Thymus (tissue), 11 donors: ENCODE data around the gene SERPINA10. TPM values are rescaled to one million over a fixed set of nuclear protein-coding genes. Genes with fewer than 3 reads are reported as not detected.
"Not testable (repeated sequence)": the region's sequence is repeated elsewhere in the genome, so short reads cannot be mapped to it uniquely, and the experiment has no call there.

Experiments used
- DNase-seq, 9 donors: peaks; one replicate each; pipeline ENCODE4 v3.0.0-alpha.2; 2013; ENCODE audit warnings: low spot score in 9 of 9, low read depth in 6 of 9, missing footprints in 1 of 9
- H3K27ac ChIP-seq, 2 donors: one replicate each; pipeline ENCODE4 v1.5.1; 2013; ENCODE audit warnings: control low read depth in 1 of 2, low read depth in 1 of 2, low read length in 1 of 2, mild to moderate bottlenecking in 1 of 2, moderate library complexity in 1 of 2
- H3K27me3 ChIP-seq, 2 donors: one replicate each; pipeline ENCODE4 v1.5.1; 2013; ENCODE audit warnings: low read length in 1 of 2; ENCODE audit not compliant: control insufficient read depth in 2 of 2, insufficient read depth in 1 of 2
- H3K36me3 ChIP-seq, 2 donors: one replicate each; pipeline ENCODE4 v1.5.1; 2013; ENCODE audit warnings: low read length in 1 of 2, mild to moderate bottlenecking in 1 of 2, moderate library complexity in 1 of 2; ENCODE audit not compliant: control insufficient read depth in 2 of 2, insufficient read depth in 2 of 2
- H3K4me1 ChIP-seq, 2 donors: one replicate each; pipeline ENCODE4 v1.5.1; 2013; ENCODE audit warnings: low read length in 2 of 2; ENCODE audit not compliant: control insufficient read depth in 2 of 2, insufficient read depth in 2 of 2
- H3K4me3 ChIP-seq, 2 donors: one replicate each; pipeline ENCODE4 v1.5.1; 2013; ENCODE audit warnings: low read length in 2 of 2, control low read depth in 1 of 2, mild to moderate bottlenecking in 1 of 2
- H3K9me3 ChIP-seq, 2 donors: one replicate each; pipeline ENCODE4 v1.5.1; 2013; ENCODE audit warnings: low read length in 1 of 2, mild to moderate bottlenecking in 1 of 2; ENCODE audit not compliant: control insufficient read depth in 2 of 2, insufficient read depth in 1 of 2
- WGBS: extraction: QIAGEN DNeasy Blood & Tissue Kit; methylation state at CpG from one replicate; pipeline ENCODE4 v1.1.7; 2013; 5-methylcytosine and 5-hydroxymethylcytosine counted together
- polyA plus RNA-seq: library from polyadenylated mRNA; stranded (reverse); fragments of 200-250 nt; gene quantifications from one replicate; pipeline ENCODE4 v1.2.3, GENCODE V29; 2013
- total RNA-seq: library from RNA; stranded (reverse); fragments of 120-200 nt; gene quantifications from one replicate; pipeline ENCODE4 v1.2.4, GENCODE V29; 2013
- donor health status: healthy.

SERPINA10 gene
- total and polyA plus RNA-seq, 2 donors: 0.05 to 0.14 TPM

- not testable (repeated sequence) for H3K4me1 ChIP-seq, DNase-seq, H3K27me3 ChIP-seq, H3K27ac ChIP-seq, H3K9me3 ChIP-seq, H3K4me3 ChIP-seq, H3K36me3 ChIP-seq
- 87% methylated on average over 11 of the region's 11 CpGs for WGBS
Measured at GRCh38 chr14:94276898-94277561, 16.0 kb downstream of the SERPINA10 start.

GRCh38 chr14:94269156-94269555 is 23.9 kb downstream of the SERPINA10 start:
- Histone ChIP-seq H3K4me1 (no peaks in the 10 kb centered on the region), H3K27me3 (no peaks in the 10 kb centered on the region), H3K9me3 (no peaks in the 10 kb centered on the region), H3K36me3 (no peaks in the 10 kb centered on the region), H3K4me3 (no peak overlapping the region), H3K27ac (no peak overlapping the region)
- WGBS: 92% methylated on average over 10 of the region's 10 CpGs
- DNase-seq: no peak

DNA sequence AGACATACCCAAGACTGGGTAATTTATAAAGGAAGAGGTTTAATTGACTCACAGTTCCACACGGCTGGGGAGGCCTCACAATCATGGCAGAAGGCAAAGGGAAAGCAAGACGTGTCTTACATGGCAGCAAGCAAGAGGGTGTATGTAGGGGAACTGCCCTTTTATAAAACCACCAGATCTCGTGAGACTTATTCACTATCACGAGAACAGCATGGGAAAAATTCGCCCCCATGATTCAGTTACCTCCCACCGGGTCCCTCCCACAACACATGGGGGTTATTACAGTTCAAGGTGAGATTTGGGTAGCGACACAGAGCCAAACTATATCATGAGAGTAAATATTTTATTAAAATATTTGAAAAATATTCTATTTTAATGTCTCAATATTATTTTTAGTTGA is 24.5 kb downstream of the SERPINA10 start:
- H3K9me3 ChIP-seq, H3K4me1 ChIP-seq, H3K27me3 ChIP-seq, DNase-seq, H3K36me3 ChIP-seq, H3K27ac ChIP-seq, H3K4me3 ChIP-seq: not testable (repeated sequence)
- 88% methylated on average over 7 of the region's 7 CpGs for WGBS

DNA sequence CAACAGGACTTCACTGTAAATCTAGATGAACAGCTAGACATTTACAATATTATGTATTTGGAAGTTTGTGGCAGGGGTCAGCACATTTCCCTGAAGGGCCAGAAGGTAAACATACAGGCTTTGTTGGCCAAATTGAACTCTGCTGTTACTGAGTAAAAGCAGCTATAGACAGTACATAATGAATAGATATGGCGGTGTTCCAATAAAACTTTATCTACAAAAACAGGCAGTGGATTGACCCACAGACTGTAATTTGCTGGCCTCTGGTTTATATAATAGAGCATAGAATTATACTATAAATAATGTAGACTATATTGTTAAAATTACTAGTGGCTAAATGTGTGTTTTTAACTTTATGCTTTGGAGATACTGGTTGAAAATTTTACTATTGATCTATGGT is 25.7 kb downstream of the SERPINA10 start:
- Histone ChIP-seq H3K36me3 (no peaks in the 10 kb centered on the region), H3K9me3 (no peaks in the 10 kb centered on the region), H3K27me3 (no peaks in the 10 kb centered on the region), H3K4me1 (no peaks in the 10 kb centered on the region), H3K27ac (no peak overlapping the region), H3K4me3 (no peak overlapping the region)
- WGBS: 99% methylated on average over 1 of the region's 1 CpG
- no peak for DNase-seq

GRCh38 chr14:94264195-94264594 is 28.9 kb downstream of the SERPINA10 start:
- not testable (repeated sequence) for H3K4me3 ChIP-seq, H3K27ac ChIP-seq, H3K4me1 ChIP-seq, H3K27me3 ChIP-seq, H3K36me3 ChIP-seq, DNase-seq, H3K9me3 ChIP-seq
- WGBS: 96% methylated on average over 3 of the region's 3 CpGs

DNA sequence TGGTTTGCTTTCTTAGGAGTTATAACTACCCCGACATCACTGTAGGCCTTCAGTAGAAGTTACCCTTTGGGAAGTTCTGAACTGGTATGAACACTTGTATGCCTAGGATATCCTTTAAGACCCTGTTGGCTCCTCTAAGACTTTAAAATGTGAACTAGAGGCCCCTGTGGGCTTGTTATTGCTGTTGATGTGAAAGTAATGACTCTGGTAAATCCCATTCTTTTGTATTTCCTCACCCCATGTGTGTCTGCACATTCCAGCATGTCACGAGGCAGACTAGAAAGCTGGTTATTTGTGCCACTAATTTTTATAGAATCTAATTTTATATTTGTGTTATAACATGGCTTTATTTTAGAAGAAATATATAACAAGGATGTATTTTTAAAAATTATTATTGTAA is 48.9 kb downstream of the SERPINA10 start:
- Histone ChIP-seq H3K27ac (no peak overlapping the region), H3K4me1 (no peaks in the 10 kb centered on the region), H3K4me3 (no peak overlapping the region), H3K36me3 (no peaks in the 10 kb centered on the region), H3K9me3 (no peaks in the 10 kb centered on the region), H3K27me3 (no peaks in the 10 kb centered on the region)
- 97% methylated on average over 2 of the region's 2 CpGs for WGBS
- DNase-seq: no peak

- H3K4me3 ChIP-seq: no peak overlapping the region
- no peaks in the 10 kb centered on the region for H3K27me3 ChIP-seq
- H3K9me3 ChIP-seq: no peaks in the 10 kb centered on the region
- H3K27ac ChIP-seq: no peak overlapping the region
- WGBS: 98% methylated on average over 2 of the region's 2 CpGs
- H3K4me1 ChIP-seq: no peaks in the 10 kb centered on the region
- no peak for DNase-seq
- no peaks in the 10 kb centered on the region for H3K36me3 ChIP-seq
Measured at GRCh38 chr14:94239406-94239805, 53.7 kb downstream of the SERPINA10 start.

GRCh38 chr14:94237983-94238382 is 55.1 kb downstream of the SERPINA10 start:
- no peaks in the 10 kb centered on the region for H3K4me1 ChIP-seq
- no peak overlapping the region for H3K27ac ChIP-seq
- H3K36me3 ChIP-seq: no peaks in the 10 kb centered on the region
- no peaks in the 10 kb centered on the region for H3K9me3 ChIP-seq
- H3K4me3 ChIP-seq: no peak overlapping the region
- no peak for DNase-seq
- WGBS: 90% methylated on average over 4 of the region's 4 CpGs
- H3K27me3 ChIP-seq: no peaks in the 10 kb centered on the region

DNA sequence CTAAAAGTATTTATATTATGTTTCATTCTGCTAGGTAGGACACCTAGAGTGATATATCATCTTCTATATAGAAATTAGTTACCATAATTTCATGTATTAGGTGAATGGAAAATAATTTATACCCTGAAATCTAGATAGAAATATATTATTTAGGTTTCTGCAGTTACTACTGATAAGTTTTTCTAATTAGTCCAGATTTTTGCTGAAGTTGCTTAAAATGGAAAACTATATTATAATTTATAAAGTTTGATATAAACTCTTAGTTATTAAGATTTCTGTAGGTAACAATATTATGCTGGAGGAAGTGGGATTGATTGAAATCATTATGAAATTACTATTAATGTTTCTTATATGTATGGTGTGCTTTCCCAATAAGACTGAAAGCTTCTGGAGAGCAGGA is 56.0 kb downstream of the SERPINA10 start:
- Histone ChIP-seq H3K9me3 (no peaks in the 10 kb centered on the region), H3K27ac (no peak overlapping the region), H3K4me1 (no peaks in the 10 kb centered on the region), H3K4me3 (no peak overlapping the region), H3K27me3 (no peaks in the 10 kb centered on the region), H3K36me3 (no peaks in the 10 kb centered on the region)
- DNase-seq: no peak
